SIG-M5 treated with dmso at 0.1 percent for 504 hours (cell line): ENCODE data around the gene RELA.
"Not testable (repeated sequence)": the region's sequence is repeated elsewhere in the genome, so short reads cannot be mapped to it uniquely, and the experiment has no call there.

Experiments used
- DNase-seq: peaks from one replicate; lab custom pipeline; 2025; ENCODE audit not compliant: unreplicated experiment; lab: John Stamatoyannopoulos, UW

Gene RELA

GRCh38 chr11:65662799-65663638 lies at the start of gene RELA:
Gene RELA, minus strand, starts transcription at chr11:65662916. Its CDS starts 84 bp downstream, at chr11:65662832.
- DNase-seq, result peak; percentile 89

- peak; percentile 98 for DNase-seq
Measured at GRCh38 chr11:65711785-65712632, 49.3 kb upstream of the RELA start, which contains the start of gene KAT5. Gene KAT5, plus strand, starts transcription at chr11:65712252. Its CDS starts 16 bp downstream, at chr11:65712268.

GRCh38 chr11:65710421-65710820 lies 47.7 kb upstream of the RELA start:
- no peak for DNase-seq

GRCh38 chr11:65709661-65710060 lies 46.9 kb upstream of the RELA start:
- no peak for DNase-seq

- no peak for DNase-seq
Measured at GRCh38 chr11:65708451-65708850, 45.7 kb upstream of the RELA start.

- not testable (repeated sequence) for DNase-seq
Measured at GRCh38 chr11:65707002-65707401, 44.3 kb upstream of the RELA start.

- peak; percentile 22 for DNase-seq
Measured at GRCh38 chr11:65706303-65706763, 43.6 kb upstream of the RELA start.

GRCh38 chr11:65703846-65704245 lies 41.1 kb upstream of the RELA start:
- DNase-seq, result no peak

GRCh38 chr11:65701686-65702085 lies 39.0 kb upstream of the RELA start:
- no peak for DNase-seq

- peak; percentile 10 for DNase-seq
Measured at GRCh38 chr11:65700399-65700798, 37.7 kb upstream of the RELA start.

GRCh38 chr11:65699306-65699705 lies 36.6 kb upstream of the RELA start:
- no peak for DNase-seq

- no peak for DNase-seq
Measured at GRCh38 chr11:65698205-65698604, 35.5 kb upstream of the RELA start.

GRCh38 chr11:65696802-65697552 lies 34.3 kb upstream of the RELA start:
- DNase-seq, result no peak

- no peak for DNase-seq
Measured at GRCh38 chr11:65695459-65696241, 32.9 kb upstream of the RELA start.

- DNase-seq, result no peak
Measured at GRCh38 chr11:65692367-65692766, 29.7 kb upstream of the RELA start.

GRCh38 chr11:65691847-65692246 lies 29.1 kb upstream of the RELA start:
- DNase-seq, result not testable (repeated sequence)

- no peak for DNase-seq
Measured at GRCh38 chr11:65685981-65686380, 23.3 kb upstream of the RELA start.

- not testable (repeated sequence) for DNase-seq
Measured at GRCh38 chr11:65683480-65683879, 20.8 kb upstream of the RELA start.

- no peak for DNase-seq
Measured at GRCh38 chr11:65680192-65680743, 17.6 kb upstream of the RELA start.

- DNase-seq, result no peak
Measured at GRCh38 chr11:65672982-65673381, 10.3 kb upstream of the RELA start.
